Activated naive CD4-positive, alpha-beta T cell treated with anti-CD3 and anti-CD28 coated beads, Interleukin-2, amount 50 U/mL, for 72 hours (primary cell): Measurements from ENCODE around the gene CP. TPM values are rescaled to one million over a fixed set of nuclear protein-coding genes. Genes with fewer than 3 reads are reported as not detected.
A peak's percentile ranks its signal among the peaks of the same experiment; 100 is the strongest.
"Not testable (repeated sequence)": the region's sequence is repeated elsewhere in the genome, so short reads cannot be mapped to it uniquely, and the experiment has no call there.

Experiments
- ATAC-seq, 2 donors: fragments of 150-1000 bp; cut with Tn5 transposase; 2 replicates each; pipeline ENCODE4 v1.10.0; 2021; ENCODE audit warnings: mild to moderate bottlenecking in 2 of 2, moderate library complexity in 2 of 2
- DNase-seq, 2 donors: peaks; one replicate each; pipeline ENCODE4 v3.0.0; 2021 to 2022; ENCODE audit warnings: low spot score in 2 of 2
- H3K27ac Mint-ChIP-seq, 2 donors: one replicate each; pipeline ENCODE4 v1.8.0; 2022; ENCODE audit warnings: mild to moderate bottlenecking in 2 of 2, mixed read lengths in 2 of 2
- H3K36me3 Mint-ChIP-seq, 2 donors: one replicate each; pipeline ENCODE4 v1.8.0; 2022; ENCODE audit warnings: mixed read lengths in 2 of 2
- H3K9me3 Mint-ChIP-seq, 2 donors: one replicate each; pipeline ENCODE4 v1.8.0; 2022; ENCODE audit warnings: mixed read lengths in 2 of 2
- total RNA-seq, 2 donors: library from RNA; stranded (reverse); gene quantifications; one replicate each; pipeline ENCODE4 v1.2.3, GENCODE V29; 2022

The CP gene
- total RNA-seq, result not detected

DNA sequence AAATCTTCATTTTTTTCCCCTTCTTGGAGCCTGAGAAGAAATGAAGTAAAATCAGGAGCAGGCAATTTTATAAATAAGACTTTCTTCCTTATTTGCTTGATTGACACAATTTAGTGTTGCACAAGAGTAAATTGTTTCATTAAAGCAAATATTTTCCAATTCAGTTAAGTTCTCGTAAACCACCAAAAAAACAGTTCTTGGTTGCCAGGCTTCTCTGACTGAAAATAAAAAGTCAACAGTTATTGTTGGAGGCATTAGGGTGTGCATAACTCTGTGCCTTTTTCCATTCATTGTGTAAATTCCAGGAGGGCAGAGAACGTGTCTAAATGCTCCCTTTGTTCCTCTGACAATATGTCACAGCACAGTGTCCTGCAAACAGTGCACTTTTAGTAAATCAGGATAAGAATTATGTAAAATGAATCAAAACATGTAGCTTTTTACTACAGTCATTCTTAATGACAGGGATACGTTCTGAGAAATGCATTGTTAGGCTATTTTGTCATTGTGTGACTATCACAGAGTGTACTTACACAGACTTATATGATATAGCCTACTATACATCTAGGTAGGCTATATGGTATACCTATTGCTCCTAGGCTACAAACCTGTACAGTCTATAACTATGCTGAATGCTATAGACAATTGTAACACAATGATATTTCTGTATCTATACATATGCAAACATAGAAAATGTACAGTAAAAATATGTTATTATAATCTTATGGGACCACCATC is at the start of gene CP:
Gene CP (minus strand): TSS at position 47 of the 735 bp plus-strand sequence. CDS start 37 bp downstream, at position 10.
- Mint-ChIP-seq H3K9me3 (no peaks in the 10 kb centered on the region), H3K36me3 (no peaks in the 10 kb centered on the region), H3K27ac (no peak within 1 kb of the TSS)
- DNase-seq (no peak), ATAC-seq (no peak)

DNA sequence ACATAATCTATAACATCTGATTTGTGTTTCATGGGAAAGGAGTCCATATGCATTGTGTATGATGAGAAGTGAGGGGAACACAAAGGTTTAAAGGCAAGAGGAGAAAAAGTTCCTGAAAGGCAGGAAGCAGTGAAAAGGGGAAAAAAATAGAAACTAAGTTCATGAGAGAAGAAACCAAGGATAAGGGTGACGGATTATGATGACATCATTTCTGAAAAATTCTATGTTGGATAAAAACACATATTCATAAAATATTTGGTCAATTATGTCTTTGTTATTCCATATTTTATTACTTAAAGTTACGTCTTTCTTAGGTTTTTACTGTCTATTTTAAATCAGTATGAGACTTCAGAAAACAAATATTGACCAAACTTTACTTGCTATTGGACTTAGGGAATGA is 48.6 kb upstream of the CP start:
- Mint-ChIP-seq H3K36me3 (no peaks in the 10 kb centered on the region), H3K27ac (no peak overlapping the region), H3K9me3 (no peaks in the 10 kb centered on the region)
- no peak for ATAC-seq
- DNase-seq, result no peak

DNA sequence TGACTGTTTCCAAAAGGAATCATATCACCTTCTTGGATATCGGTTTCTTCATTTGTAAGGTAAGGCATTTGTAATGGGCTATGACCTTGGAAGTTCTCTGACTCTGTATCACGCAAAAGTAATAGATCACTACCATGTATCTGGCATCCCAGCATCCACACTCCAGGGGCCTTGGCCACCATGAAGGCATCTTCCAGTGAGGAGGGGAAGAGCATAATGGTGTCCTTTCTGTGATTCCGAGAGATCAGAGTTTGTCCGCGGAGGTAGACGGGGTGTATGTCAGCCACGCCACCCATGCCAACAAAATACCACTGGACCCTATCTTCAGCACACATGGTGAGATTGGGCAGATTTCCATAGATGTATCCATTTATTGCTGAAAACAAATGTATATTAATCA is 48.1 kb upstream of the CP start:
- H3K9me3 Mint-ChIP-seq, result no peaks in the 10 kb centered on the region
- H3K36me3 Mint-ChIP-seq, result no peaks in the 10 kb centered on the region
- ATAC-seq (no peak), DNase-seq (no peak)
- no peak overlapping the region for H3K27ac Mint-ChIP-seq

DNA sequence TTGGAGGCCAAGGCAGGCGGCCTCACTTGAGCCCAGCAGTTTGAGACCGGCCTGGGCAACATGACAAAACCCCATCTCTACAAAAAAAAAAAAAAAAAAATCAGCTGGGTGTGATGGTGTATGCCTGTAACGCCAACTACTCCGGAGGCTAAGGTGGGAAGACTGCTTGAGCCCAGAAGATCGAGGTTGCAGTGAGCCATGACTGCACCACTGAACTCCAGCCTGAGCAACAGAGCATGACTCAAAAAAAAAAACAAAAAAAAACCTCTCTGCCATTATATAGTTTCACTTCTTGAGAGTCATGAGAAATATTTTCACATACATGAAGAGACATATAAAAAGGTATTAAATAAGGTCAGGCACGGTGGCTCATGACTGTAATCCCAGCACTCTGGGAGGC is 45.9 kb upstream of the CP start:
- no peak for DNase-seq
- H3K27ac Mint-ChIP-seq, result no peak overlapping the region
- H3K36me3 Mint-ChIP-seq, result no peaks in the 10 kb centered on the region
- H3K9me3 Mint-ChIP-seq, result no peaks in the 10 kb centered on the region
- ATAC-seq, result no peak

DNA sequence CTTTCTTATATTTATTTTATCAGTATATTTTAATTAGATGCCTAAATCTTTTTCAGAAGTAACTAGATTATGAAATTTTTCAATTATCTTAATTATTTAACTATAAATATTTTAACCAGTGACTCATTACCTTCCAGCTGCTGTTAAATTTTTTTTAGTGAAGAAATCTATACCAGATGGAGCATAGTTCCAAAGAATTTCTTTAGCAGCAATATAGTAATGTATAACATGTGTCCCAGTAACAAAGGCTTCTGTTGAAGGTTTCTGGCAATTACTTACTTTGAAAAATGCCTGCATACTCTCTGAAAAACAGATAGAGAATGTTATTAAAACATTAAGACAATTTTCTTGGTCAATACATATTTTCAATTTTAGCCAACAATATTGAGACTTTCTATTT is 45.1 kb upstream of the CP start:
- no peaks in the 10 kb centered on the region for H3K9me3 Mint-ChIP-seq
- no peak overlapping the region for H3K27ac Mint-ChIP-seq

DNA sequence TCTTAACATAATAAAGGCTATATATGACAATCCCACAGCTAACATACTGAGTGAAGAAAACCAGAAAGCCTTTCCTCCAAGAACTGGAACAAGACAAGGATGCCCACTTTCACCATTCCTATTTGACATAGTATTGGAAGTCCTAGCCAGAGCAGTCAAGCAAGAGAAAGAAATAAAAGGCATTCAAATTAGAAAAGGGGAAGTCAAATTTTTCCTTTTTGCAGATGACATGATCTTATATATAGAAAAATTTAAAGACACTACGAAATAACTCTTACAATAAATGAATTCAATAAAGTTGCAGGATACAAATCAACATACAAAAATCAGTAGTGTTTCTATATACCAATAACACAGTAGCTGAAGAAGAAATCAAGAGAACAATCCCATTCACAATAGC is 42.2 kb upstream of the CP start:
- no peak for ATAC-seq
- no peak for DNase-seq
- H3K36me3 Mint-ChIP-seq, result peaks cover 0 to 10% of the 10 kb centered on the region in 2 donors

More for the DNA sequence above, 45.1 kb upstream of the CP start:
- DNase-seq (no peak), ATAC-seq (no peak)
- H3K36me3 Mint-ChIP-seq, result no peaks in the 10 kb centered on the region

DNA sequence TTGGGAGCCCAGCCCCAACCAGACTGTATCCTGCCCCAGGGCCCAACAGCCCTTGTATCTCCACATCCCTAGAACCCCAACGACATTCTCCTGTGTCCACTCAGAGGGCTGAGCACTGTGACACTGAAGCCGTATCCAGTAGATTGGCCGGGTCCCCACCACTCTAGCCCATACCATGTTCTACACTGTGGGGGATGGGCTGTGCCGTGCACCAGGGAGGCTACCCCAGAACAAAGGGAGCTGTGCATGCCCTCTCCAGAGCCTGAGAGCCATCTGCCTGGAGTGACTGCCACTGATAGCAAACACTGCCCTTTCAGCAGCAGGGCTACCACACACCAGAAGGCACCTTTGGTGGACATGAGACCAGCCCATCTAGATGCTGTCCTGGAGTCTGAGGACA is 37.1 kb upstream of the CP start:
- DNase-seq (no peak), ATAC-seq (no peak)
- Mint-ChIP-seq H3K9me3 (no peaks in the 10 kb centered on the region), H3K36me3 (peaks cover 0 to 10% of the 10 kb centered on the region in 2 donors), H3K27ac (no peak overlapping the region)

More for the DNA sequence above, 42.2 kb upstream of the CP start:
- no peaks in the 10 kb centered on the region for H3K9me3 Mint-ChIP-seq
- no peak overlapping the region for H3K27ac Mint-ChIP-seq

DNA sequence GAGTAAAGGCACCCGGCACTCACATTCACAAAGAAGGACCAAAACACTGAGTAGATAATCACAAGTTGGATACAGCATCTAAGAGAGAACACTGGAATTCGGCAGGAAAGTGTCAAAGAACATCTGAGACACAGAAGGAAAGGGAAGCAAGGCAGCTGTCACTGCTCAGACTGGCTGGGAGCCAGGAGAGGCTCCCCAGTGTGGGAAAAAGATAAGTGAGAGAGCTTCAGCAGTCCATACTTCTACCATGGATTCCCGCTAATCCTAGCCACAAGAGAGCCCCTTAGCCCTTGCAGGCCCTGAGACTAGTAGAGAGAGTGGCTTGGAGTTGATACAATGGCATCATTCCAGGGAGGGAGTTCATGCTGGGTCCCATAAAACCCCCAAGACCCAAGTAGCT is 36.7 kb upstream of the CP start:
- no peaks in the 10 kb centered on the region for H3K9me3 Mint-ChIP-seq
- no peak overlapping the region for H3K27ac Mint-ChIP-seq
- DNase-seq (no peak), ATAC-seq (no peak)
- H3K36me3 Mint-ChIP-seq, result peaks cover 0 to 10% of the 10 kb centered on the region in 2 donors

DNA sequence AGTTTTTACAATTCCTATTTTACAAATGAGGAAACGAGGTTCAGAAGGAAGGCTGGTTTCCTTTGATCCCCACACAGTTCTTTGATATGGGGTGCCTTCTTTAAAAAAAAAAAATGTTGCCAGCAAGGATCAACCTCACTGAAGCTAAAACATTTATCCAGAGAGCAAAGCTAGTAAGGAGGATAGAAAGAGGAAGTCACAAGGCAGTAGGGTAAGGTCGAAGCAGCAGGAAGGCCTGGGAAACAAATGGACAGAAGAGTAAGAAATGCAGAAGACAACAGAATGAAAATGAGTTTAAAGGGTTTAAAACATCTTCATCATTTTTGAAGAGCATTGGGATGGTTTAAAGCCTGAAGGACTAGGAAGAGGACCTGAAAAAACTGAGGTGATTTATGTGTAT is 30.6 kb upstream of the CP start:
- Mint-ChIP-seq H3K36me3 (no peaks in the 10 kb centered on the region), H3K27ac (no peak overlapping the region), H3K9me3 (no peaks in the 10 kb centered on the region)
- DNase-seq, result no peak
- no peak for ATAC-seq

DNA sequence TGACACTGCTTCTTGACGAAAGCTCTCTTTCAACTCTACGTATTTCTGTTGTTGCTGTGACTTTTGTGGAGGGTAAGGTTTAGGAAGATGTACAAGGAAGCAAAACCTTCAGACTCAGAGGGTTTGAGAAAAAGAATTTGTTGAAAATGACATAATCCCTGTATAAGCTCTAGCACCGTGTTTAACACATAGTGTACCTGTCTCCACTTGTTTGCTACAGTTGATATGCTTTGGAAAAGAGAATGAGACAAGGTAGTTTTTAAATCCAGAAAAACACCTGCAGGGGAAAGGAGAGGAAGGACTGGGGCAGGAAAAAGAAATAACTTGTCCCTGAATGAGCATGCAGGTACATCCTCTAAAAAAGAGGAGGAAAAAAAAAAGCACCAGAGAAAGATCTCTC is 29.6 kb upstream of the CP start:
- Mint-ChIP-seq H3K36me3 (no peaks in the 10 kb centered on the region), H3K27ac (no peak overlapping the region), H3K9me3 (no peaks in the 10 kb centered on the region)
- ATAC-seq (no peak), DNase-seq (no peak)

DNA sequence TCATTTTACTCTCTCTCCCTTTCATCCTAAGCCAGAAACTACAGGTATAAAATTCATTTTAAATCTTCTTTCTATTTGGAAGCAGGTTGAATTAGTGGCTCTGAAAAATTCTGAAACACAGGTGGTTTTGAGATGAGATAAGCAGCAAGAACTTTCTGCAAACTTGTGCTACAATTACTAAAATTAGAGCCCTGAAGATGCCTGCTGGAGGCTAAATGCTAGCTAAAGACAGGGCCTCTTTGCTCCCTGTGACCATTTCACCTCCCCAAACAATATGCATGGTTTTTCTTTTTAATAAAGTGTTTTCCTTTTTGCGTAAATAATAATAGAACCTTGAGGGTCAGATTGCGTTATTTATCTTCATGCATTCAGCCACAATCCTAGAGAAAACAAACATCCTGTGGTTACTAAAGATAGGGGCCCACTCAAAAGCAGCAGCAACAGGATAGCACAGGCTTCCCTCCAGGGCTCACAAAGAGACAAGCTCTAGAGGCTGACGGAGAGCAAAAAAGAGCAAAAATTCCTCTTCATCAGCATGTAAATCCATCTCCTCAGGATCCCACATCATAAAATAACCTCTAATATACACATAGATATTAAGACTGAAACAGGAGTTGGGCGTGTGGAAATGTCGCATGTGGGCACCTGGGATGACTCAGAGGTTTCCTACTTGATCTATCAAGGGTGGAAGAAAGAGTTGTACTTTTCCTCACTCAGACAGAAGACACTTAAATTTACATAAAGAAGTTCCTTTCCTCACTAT is 26.5 kb upstream of the CP start:
- Mint-ChIP-seq H3K36me3 (no peaks in the 10 kb centered on the region), H3K27ac (peak overlapping the region in 1 of 2 donors; percentile 79), H3K9me3 (no peaks in the 10 kb centered on the region)
- ATAC-seq, result peak; percentile 82 to 88
- DNase-seq, result no peak

DNA sequence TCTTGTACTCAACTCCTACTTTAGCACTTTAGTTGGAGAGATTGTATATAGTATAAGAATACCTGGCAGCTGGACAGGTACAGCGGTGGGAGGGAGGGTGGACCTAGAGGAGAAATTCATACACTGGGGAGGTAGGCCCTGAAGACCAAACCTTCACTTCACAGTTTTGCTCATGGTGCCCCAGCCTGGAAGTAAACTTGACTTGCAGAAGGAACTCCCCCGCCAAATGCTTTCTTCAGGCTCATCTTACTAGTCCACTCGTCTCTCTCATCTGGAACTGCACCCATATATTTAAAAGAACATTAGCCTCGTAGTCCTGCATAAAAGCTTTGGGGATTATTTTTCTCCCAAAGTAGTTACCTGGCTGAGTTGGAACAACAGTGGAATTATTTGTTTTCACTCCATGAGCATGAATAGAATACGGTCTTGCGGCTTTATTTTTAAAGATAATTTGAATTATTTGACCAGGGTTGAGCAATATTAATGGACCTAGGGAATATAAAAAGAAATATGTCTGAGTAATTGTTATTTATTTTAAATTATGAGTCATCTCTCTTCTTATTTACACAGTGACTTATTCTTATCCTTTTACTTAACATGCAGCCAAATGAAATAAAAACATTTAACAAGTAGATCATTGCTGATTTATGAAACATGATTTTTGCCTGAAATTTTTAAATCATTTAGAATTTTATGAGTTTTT is 25.5 kb upstream of the CP start:
- Mint-ChIP-seq H3K36me3 (no peaks in the 10 kb centered on the region), H3K9me3 (no peaks in the 10 kb centered on the region), H3K27ac (no peak overlapping the region)
- ATAC-seq (no peak), DNase-seq (no peak)

DNA sequence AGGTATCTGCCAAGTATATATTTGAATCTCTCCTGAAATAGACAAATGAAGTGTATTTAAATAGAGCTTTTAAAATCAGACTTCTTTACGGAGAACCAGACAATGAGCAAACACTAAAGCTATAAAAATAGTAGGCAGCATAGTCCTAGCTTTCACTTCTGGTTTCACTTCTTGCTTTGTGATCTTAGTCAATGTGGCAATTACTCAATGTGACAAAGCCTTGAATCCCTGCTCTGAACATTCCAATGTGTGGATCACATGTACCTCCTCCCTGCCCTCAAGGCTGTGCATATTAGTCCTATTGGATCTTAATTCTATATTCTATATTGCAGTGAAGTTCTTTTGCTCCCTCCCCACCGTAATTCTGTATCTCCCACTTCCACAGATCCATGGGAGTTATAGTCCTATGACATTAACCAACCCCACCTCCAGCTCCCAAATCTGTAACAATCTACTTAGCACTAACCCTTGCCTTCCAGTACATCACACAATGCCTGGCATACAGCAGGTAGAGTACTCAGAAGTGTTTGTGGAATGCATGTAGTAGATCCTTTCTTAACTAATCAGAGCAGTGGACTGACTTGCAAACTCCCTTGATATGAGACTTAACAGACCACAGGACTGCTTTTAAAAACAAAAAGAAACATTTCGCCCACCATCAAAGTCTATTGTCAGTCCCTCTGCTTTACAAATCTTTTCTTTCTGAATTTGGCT is 24.3 kb upstream of the CP start:
- Mint-ChIP-seq H3K36me3 (no peaks in the 10 kb centered on the region), H3K27ac (peak overlapping the region in 1 of 2 donors; percentile 18), H3K9me3 (no peaks in the 10 kb centered on the region)
- peak; percentile 67 to 74 for ATAC-seq
- DNase-seq, result no peak

DNA sequence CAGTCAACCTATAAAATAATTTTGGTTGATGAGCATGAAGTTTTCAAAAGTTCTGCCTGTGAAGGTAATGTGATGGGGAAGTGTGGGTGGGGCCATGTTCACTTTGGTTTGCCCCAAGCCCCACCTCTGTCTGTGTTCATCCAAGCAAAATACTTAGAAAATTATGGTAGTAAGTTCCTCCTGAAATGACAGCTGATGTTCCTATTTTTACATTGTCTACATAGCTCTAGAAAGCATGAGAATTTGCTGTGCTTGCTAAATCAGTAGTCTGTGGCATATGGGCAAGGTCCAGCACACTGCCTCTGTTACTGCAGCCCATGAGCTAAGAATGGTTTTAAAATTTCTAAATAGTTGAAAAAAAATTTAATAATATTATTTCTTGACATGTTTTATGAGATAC is 21.9 kb upstream of the CP start:
- no peak for ATAC-seq

DNA sequence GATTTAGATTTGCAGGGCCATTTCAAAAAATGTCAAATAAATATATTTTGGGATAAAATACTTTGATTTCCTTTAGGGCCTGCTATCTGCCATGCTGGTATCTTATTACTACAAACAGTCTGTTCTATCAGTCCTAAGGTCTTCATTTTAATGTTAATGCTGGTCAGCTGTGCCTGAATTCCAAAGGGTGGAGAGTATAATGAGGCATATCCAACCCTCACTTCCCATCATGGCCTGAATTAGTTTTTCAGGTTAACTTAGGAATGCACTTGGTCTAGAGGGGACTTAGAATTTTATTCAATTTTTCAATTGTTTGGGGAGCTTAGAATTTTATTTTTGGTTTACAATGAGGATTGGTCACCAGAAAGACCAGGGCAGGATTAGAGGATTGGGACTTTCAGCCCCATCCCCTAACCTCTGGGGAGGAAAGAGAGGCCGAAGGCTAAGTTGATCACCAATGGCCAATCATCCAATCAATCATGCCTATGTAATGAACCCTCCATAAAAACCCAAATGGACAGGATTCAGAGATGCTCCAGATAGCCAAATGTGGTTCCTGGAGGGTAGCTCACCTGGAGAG is 17.8 kb upstream of the CP start:
- no peak overlapping the region for H3K27ac Mint-ChIP-seq
- no peaks in the 10 kb centered on the region for H3K9me3 Mint-ChIP-seq
- no peak for ATAC-seq
- H3K36me3 Mint-ChIP-seq, result no peaks in the 10 kb centered on the region
- no peak for DNase-seq

More for the DNA sequence above, 21.9 kb upstream of the CP start:
- no peaks in the 10 kb centered on the region for H3K9me3 Mint-ChIP-seq
- H3K36me3 Mint-ChIP-seq, result no peaks in the 10 kb centered on the region
- DNase-seq, result no peak
- no peak overlapping the region for H3K27ac Mint-ChIP-seq

DNA sequence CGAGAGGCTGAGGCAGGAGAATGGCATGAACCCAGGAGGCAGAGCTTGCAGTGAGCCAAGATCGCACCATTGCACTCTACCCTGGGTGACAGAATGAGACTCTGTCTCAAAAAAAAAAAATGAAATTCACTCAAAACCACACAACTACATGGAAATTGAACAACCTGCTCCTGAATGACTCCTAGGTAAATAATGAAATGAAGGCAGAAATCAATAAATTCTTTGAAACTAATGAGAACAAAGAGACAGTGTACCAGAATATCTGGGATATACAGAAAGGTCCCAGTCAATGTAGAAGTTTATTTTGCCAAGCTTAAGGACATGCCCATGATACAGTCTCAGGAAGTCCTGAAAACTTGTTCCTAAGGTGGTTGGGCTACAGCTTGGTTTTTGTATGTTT is 16.6 kb upstream of the CP start:
- not testable (repeated sequence) for DNase-seq, H3K36me3 Mint-ChIP-seq, ATAC-seq, H3K9me3 Mint-ChIP-seq, H3K27ac Mint-ChIP-seq
